Liver (tissue), 9 donors: ENCODE results near the gene ZNF709. TPM values are rescaled to one million over a fixed set of nuclear protein-coding genes. Genes with fewer than 3 reads are reported as not detected.
"Not testable (repeated sequence)": the region's sequence is repeated elsewhere in the genome, so short reads cannot be mapped to it uniquely, and the experiment has no call there.

ENCODE experiments used
- DNase-seq: peaks from one replicate; pipeline ENCODE4 v3.0.0-alpha.2; 2017; ENCODE audit warnings: low spot score
- H3K27ac ChIP-seq, 2 donors: one replicate each; pipeline ENCODE4 v1.7.0; 2013; ENCODE audit warnings: inconsistent platforms in 2 of 2, low read length in 2 of 2, control low read depth in 1 of 2, low read depth in 1 of 2, mild to moderate bottlenecking in 1 of 2
- H3K27me3 ChIP-seq, 4 donors: one replicate each; pipeline versions ENCODE4 v1.6.1 to v1.7.0; 2013; ENCODE audit warnings: low read length in 3 of 4, inconsistent platforms in 1 of 4, mild to moderate bottlenecking in 1 of 4, moderate library complexity in 1 of 4; ENCODE audit not compliant: control insufficient read depth in 4 of 4, insufficient read depth in 4 of 4
- H3K36me3 ChIP-seq, 4 donors: one replicate each; pipeline versions ENCODE4 v1.6.1 to v1.7.0; 2013; ENCODE audit warnings: low read length in 3 of 4, mild to moderate bottlenecking in 3 of 4, low read depth in 1 of 4, moderate library complexity in 1 of 4; ENCODE audit not compliant: control insufficient read depth in 4 of 4, insufficient read depth in 3 of 4
- H3K4me1 ChIP-seq, 4 donors: one replicate each; pipeline versions ENCODE4 v1.6.1 to v1.7.0; 2013; ENCODE audit warnings: low read length in 3 of 4, mild to moderate bottlenecking in 3 of 4, moderate library complexity in 1 of 4; ENCODE audit not compliant: control insufficient read depth in 4 of 4, insufficient read depth in 4 of 4
- H3K4me3 ChIP-seq, 3 donors: one replicate each; pipeline versions ENCODE4 v1.6.1 to v1.7.0; 2013; ENCODE audit warnings: low read length in 3 of 3, control low read depth in 1 of 3, low read depth in 1 of 3, mild to moderate bottlenecking in 1 of 3
- H3K9ac ChIP-seq, 2 donors: one replicate each; pipeline ENCODE4 v1.7.0; 2013; ENCODE audit warnings: low read length in 2 of 2, mild to moderate bottlenecking in 2 of 2, moderate library complexity in 2 of 2, control low read depth in 1 of 2, low read depth in 1 of 2
- H3K9me3 ChIP-seq, 4 donors: one replicate each; pipeline versions ENCODE4 v1.6.1 to v1.7.0; 2013; ENCODE audit warnings: low read length in 3 of 4; ENCODE audit not compliant: control insufficient read depth in 4 of 4
- ATF3 ChIP-seq: IDR thresholded peaks from 2 replicates; pipeline ENCODE4 v1.6.1; 2016; ENCODE audit warnings: antibody characterized with exemption
- EGR1 ChIP-seq, 2 donors: IDR thresholded peaks; 2 replicates each; pipeline ENCODE4 v1.6.1; 2016 to 2018; ENCODE audit warnings: antibody characterized with exemption in 2 of 2, low read depth in 2 of 2
- FOXA1 ChIP-seq: IDR thresholded peaks from 2 replicates; pipeline ENCODE4 v1.6.1; 2016; ENCODE audit warnings: antibody characterized with exemption
- FOXA2 ChIP-seq: IDR thresholded peaks from 2 replicates; pipeline ENCODE4 v1.6.1; 2016; ENCODE audit warnings: antibody characterized with exemption
- GABPA ChIP-seq, 2 donors: IDR thresholded peaks in 1 of 2; conservative IDR thresholded peaks in 1 of 2; 2 replicates each; pipeline ENCODE4 v1.6.1; 2016; ENCODE audit warnings: antibody characterized with exemption in 2 of 2, mild to moderate bottlenecking in 1 of 2, moderate library complexity in 1 of 2
- HNF4G ChIP-seq: IDR thresholded peaks from 2 replicates; pipeline ENCODE4 v1.6.1; 2016; ENCODE audit warnings: antibody characterized with exemption
- JUND ChIP-seq, 2 donors: IDR thresholded peaks; 2 replicates each; pipeline ENCODE4 v1.6.1; 2016; ENCODE audit warnings: antibody characterized with exemption in 2 of 2
- NR2F2 ChIP-seq: IDR thresholded peaks from 2 replicates; pipeline ENCODE4 v1.6.1; 2016; ENCODE audit warnings: antibody characterized with exemption
- RAD21 ChIP-seq, 2 donors: IDR thresholded peaks; 2 replicates each; pipeline ENCODE4 v1.6.1; 2016; ENCODE audit warnings: antibody characterized with exemption in 2 of 2, mild to moderate bottlenecking in 2 of 2
- RXRA ChIP-seq, 2 donors: IDR thresholded peaks; 2 replicates each; pipeline ENCODE4 v1.6.1; 2017 to 2018; ENCODE audit warnings: antibody characterized with exemption in 2 of 2, mild to moderate bottlenecking in 1 of 2
- SP1 ChIP-seq: IDR thresholded peaks from 2 replicates; pipeline ENCODE4 v1.6.1; 2018; ENCODE audit warnings: antibody characterized with exemption, mild to moderate bottlenecking
- TAF1 ChIP-seq: conservative IDR thresholded peaks from 2 replicates; pipeline ENCODE4 v1.6.1; 2016; ENCODE audit warnings: antibody characterized with exemption, mild to moderate bottlenecking
- ZBTB33 ChIP-seq: IDR thresholded peaks from 2 replicates; pipeline ENCODE4 v1.6.1; 2016; ENCODE audit warnings: antibody characterized with exemption
- WGBS: extraction: QIAGEN DNeasy Blood & Tissue Kit; methylation state at CpG from one replicate; pipeline ENCODE4 v1.1.7; 2013; 5-methylcytosine and 5-hydroxymethylcytosine counted together
- polyA plus RNA-seq, 2 donors: library from polyadenylated mRNA; stranded (reverse) in 1 of 2; unstranded in 1 of 2; fragments of 200-250 nt in 1 of 2; fragments of >200 nt in 1 of 2; fragmentation: Nextera tagmentation in 1 of 2; extraction: Ambion mirVana in 1 of 2; gene quantifications; one replicate each; pipeline versions ENCODE4 v1.2.1 to v1.2.3, GENCODE V29; 2013 to 2015
- total RNA-seq, 2 donors: library from RNA; depleted of rRNA; stranded (reverse); fragments of >200 nt; gene quantifications; one replicate each; pipeline ENCODE4 v1.2.3, GENCODE V29; 2014
- donor health status: healthy.
- donor health status: healthy.
- donor health status: healthy.
- donor health status: healthy.
- donor health status: healthy.

Gene ZNF709
- total and polyA plus RNA-seq, 4 donors, result 0.24 to 1.9 (median 0.79) TPM

GRCh38 chr19:12439686-12440540 lies 44.7 kb downstream of the ZNF709 start:
- H3K36me3 ChIP-seq, H3K4me1 ChIP-seq, H3K27me3 ChIP-seq, H3K9me3 ChIP-seq: not testable (repeated sequence)
- WGBS, result 2% methylated on average over 28 of the region's 28 CpGs
- peak; percentile 42 for DNase-seq
- peak in 1 of 2 donors; percentile 7 for TF ChIP-seq RXRA (IDR thresholded peaks at IDR 0.05)
- Histone ChIP-seq H3K27ac (peak overlapping the region; percentile 63 to 69), H3K4me3 (peak overlapping the region; percentile 76 to 88 (median 82)), H3K9ac (peak overlapping the region in 1 of 2 donors; percentile 24)

- H3K27ac ChIP-seq, H3K9ac ChIP-seq, H3K27me3 ChIP-seq, H3K4me1 ChIP-seq, DNase-seq: not testable (repeated sequence)
- peaks cover 1 to 30% (median 22%) of the 10 kb centered on the region in 4 donors for H3K36me3 ChIP-seq
- H3K4me3 ChIP-seq, result peak overlapping the region in 2 of 3 donors; percentile 6 to 54
- peaks cover 12 to 36% (median 23%) of the 10 kb centered on the region in 4 donors for H3K9me3 ChIP-seq
- WGBS, result 98% methylated on average over 6 of the region's 6 CpGs
These were observed 53.8 kb downstream of the ZNF709 start for GRCh38 chr19:12430726-12431299.

- Histone ChIP-seq H3K9ac (no peak overlapping the region), H3K27ac (no peak overlapping the region), H3K27me3 (no peaks in the 10 kb centered on the region), H3K9me3 (peaks cover 11 to 32% (median 18%) of the 10 kb centered on the region in 4 donors), H3K36me3 (peaks cover 0 to 18% (median 15%) of the 10 kb centered on the region in 4 donors), H3K4me3 (peak overlapping the region in 1 of 3 donors; percentile 27), H3K4me1 (no peaks in the 10 kb centered on the region)
- TF ChIP-seq SP1 (no peak), JUND (IDR thresholded peaks at IDR 0.05) (no peak), HNF4G (no peak), ATF3 (no peak), ZBTB33 (no peak), TAF1 (no peak), GABPA (IDR thresholded peaks at IDR 0.05 in 1 of 2, conservative IDR thresholded peaks at IDR 0.05 in 1 of 2) (no peak), RAD21 (IDR thresholded peaks at IDR 0.05) (no peak), RXRA (IDR thresholded peaks at IDR 0.05) (no peak), NR2F2 (no peak), FOXA1 (no peak), FOXA2 (no peak), EGR1 (IDR thresholded peaks at IDR 0.05; ENCODE audit: low read depth in 2 of 2) (no peak)
- 99% methylated on average over 4 of the region's 4 CpGs for WGBS
- DNase-seq, result no peak
These were observed 58.7 kb downstream of the ZNF709 start for GRCh38 chr19:12425888-12426274.
